ENCODE results near the gene ALKBH5.
"Not testable (repeated sequence)": the region's sequence is repeated elsewhere in the genome, so short reads cannot be mapped to it uniquely, and the experiment has no call there.

ALKBH5 gene

GRCh38 chr17:18213666-18214270 lies 30.1 kb downstream of the ALKBH5 start:
- Histone ChIP-seq H3K4me3 (ENCODE audit: low read depth in 1 of 2, low read length in 1 of 2) (no peak overlapping the region), H3K27me3 (no peaks in the 10 kb centered on the region), H3K9me3 (no peaks in the 10 kb centered on the region), H3K27ac (no peak overlapping the region), H3K4me1 (ENCODE audit: control insufficient read depth in 1 of 2, insufficient read depth in 1 of 2, low read depth in 1 of 2, low read length in 1 of 2) (no peaks in the 10 kb centered on the region), H3K36me3 (peaks cover 25% of the 10 kb centered on the region)
- TF ChIP-seq, protein P1, sequence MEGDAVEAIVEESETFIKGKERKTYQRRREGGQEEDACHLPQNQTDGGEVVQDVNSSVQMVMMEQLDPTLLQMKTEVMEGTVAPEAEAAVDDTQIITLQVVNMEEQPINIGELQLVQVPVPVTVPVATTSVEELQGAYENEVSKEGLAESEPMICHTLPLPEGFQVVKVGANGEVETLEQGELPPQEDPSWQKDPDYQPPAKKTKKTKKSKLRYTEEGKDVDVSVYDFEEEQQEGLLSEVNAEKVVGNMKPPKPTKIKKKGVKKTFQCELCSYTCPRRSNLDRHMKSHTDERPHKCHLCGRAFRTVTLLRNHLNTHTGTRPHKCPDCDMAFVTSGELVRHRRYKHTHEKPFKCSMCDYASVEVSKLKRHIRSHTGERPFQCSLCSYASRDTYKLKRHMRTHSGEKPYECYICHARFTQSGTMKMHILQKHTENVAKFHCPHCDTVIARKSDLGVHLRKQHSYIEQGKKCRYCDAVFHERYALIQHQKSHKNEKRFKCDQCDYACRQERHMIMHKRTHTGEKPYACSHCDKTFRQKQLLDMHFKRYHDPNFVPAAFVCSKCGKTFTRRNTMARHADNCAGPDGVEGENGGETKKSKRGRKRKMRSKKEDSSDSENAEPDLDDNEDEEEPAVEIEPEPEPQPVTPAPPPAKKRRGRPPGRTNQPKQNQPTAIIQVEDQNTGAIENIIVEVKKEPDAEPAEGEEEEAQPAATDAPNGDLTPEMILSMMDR (IDR thresholded peaks at IDR 0.05), result no peak

GRCh38 chr17:18216906-18217305 lies 33.3 kb downstream of the ALKBH5 start:
- H3K4me3 ChIP-seq (ENCODE audit: low read depth in 1 of 2, low read length in 1 of 2); H3K27ac ChIP-seq; H3K36me3 ChIP-seq; H3K9me3 ChIP-seq; H3K27me3 ChIP-seq; H3K4me1 ChIP-seq (ENCODE audit: control insufficient read depth in 1 of 2, insufficient read depth in 1 of 2, low read depth in 1 of 2, low read length in 1 of 2): not testable (repeated sequence)

DNA sequence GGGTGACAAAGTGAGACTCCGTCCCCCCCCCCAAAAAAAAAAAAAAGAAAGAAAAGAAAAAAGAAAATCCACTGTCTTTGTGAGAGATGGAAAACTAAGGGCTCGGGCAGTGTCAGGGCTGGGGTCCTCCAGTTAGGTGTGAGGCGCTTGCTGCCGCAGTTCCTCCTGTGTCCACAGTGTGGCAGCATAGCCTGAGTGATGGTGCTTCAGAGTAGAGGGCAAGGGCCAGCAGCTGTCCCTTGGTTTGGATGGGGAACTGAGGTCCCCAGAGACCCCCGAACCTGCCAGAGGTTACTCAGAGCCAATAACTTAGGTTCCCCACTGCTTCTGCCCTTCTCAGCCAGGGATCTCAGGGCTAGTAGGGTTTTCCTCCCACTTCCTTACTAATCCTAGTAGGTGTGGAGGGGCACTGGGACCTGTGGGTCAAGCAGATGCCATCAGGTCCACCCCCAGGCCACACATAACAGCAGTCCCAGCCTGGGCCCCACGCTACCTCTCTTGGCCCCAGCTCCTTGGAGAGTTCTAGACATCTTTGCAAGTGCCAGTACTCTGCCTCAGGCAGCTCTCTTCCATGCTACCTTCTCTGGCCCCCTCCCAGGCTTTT lies 33.9 kb downstream of the ALKBH5 start:
- TF ChIP-seq, protein P1 (IDR thresholded peaks at IDR 0.05), result peak; percentile 87
- Histone ChIP-seq H3K4me1 (ENCODE audit: control insufficient read depth in 1 of 2, insufficient read depth in 1 of 2, low read depth in 1 of 2, low read length in 1 of 2) (no peaks in the 10 kb centered on the region), H3K27ac (no peak overlapping the region), H3K4me3 (ENCODE audit: low read depth in 1 of 2, low read length in 1 of 2) (no peak overlapping the region), H3K27me3 (no peaks in the 10 kb centered on the region), H3K36me3 (no peaks in the 10 kb centered on the region), H3K9me3 (no peaks in the 10 kb centered on the region)

DNA sequence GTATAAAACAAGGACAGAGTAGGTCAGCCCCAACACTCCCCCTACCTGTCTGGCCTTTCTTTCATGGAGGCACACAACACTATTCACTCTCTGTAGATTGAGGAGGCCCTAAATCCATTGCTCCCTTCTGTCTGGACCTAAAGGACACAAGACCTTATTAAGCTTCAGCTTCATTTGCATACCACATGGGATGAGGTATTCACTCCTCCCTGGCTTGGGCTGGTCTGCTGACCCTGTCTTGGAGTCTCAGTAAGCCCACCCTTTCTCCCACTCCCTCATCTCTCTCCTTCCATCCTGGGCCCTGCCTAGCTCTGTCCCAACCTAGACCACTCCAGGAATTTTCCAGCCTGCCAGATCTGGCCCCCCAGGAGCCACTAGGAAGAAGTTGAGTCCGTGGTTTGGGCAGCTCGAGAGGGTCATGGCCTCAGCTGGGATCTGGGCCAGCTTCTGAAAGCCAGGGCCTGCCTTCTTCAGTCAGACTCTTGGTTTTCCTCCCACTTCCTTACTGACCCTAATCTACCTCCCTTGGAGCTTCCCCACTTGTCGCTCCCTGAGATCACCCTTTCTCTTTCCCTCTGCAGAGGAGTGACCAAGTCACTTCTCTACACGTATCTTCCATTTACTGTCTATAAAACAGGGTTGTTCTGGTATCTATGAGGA lies 35.3 kb downstream of the ALKBH5 start:
- TF ChIP-seq, protein P1 (IDR thresholded peaks at IDR 0.05), result no peak
- H3K27ac ChIP-seq, result no peak overlapping the region
- no peak overlapping the region for H3K4me3 ChIP-seq (ENCODE audit: low read depth in 1 of 2, low read length in 1 of 2)
- no peaks in the 10 kb centered on the region for H3K27me3 ChIP-seq
- no peaks in the 10 kb centered on the region for H3K36me3 ChIP-seq
- no peaks in the 10 kb centered on the region for H3K4me1 ChIP-seq (ENCODE audit: control insufficient read depth in 1 of 2, insufficient read depth in 1 of 2, low read depth in 1 of 2, low read length in 1 of 2)
- H3K9me3 ChIP-seq, result no peaks in the 10 kb centered on the region

GRCh38 chr17:18224053-18224386 lies 40.4 kb downstream of the ALKBH5 start:
- no peak overlapping the region for H3K4me3 ChIP-seq (ENCODE audit: low read depth in 1 of 2, low read length in 1 of 2)
- no peak overlapping the region for H3K27ac ChIP-seq
- H3K9me3 ChIP-seq, result no peaks in the 10 kb centered on the region
- TF ChIP-seq, protein P1 (IDR thresholded peaks at IDR 0.05), result no peak
- H3K27me3 ChIP-seq, result peaks cover 13% of the 10 kb centered on the region
- no peaks in the 10 kb centered on the region for H3K36me3 ChIP-seq
- peaks cover 11 to 13% of the 10 kb centered on the region in 2 experiments for H3K4me1 ChIP-seq (ENCODE audit: control insufficient read depth in 1 of 2, insufficient read depth in 1 of 2, low read depth in 1 of 2, low read length in 1 of 2)
